ENCODE results near the gene TXNL4B.

DNA sequence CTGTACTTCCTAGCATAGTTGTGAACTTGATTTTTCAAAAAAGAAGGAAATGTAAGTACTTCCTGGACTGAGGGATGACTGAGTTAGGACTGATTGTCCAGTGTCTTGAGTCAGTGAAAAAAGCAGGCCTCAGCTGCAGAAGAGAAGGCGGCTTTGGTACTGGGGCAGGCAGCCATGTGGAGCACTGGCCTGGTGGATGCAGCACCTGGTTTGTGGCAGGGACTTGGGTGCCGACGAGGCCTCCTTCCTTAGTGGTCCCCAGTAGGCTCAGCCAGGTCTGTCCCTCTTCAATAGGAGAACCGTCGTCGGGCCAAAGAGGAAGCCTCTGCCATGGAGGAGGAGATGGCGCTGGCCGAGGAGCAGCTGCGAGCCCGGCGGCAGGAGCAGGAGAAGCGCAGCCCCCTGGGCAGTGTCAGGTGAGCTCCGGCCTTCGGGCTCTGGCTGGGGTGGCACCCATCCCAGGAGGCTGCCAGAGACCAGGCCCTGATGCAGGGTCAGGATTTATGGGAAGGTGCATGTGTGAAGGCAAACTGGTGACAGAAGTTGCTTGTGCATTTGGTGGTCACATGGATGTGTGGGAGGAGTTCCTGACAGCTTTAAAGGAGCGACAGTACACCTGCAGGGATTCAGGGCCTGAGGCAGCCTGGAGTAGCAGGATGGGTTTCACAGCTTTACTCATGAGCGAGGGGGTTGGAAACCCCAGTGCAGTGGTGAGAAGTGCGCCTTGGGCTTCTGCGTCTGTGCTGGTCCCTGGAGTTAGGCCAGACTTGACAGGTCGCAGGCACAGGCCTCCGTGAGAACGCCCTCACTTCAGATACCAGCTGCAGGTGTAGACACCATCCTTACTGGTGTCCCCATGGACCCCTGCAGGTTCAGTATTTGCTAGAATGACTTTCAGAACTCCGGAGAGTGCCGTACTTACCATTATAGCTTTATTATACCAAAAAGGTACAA is 17.5 kb upstream of the TXNL4B start:
- TF ChIP-seq, protein P1, sequence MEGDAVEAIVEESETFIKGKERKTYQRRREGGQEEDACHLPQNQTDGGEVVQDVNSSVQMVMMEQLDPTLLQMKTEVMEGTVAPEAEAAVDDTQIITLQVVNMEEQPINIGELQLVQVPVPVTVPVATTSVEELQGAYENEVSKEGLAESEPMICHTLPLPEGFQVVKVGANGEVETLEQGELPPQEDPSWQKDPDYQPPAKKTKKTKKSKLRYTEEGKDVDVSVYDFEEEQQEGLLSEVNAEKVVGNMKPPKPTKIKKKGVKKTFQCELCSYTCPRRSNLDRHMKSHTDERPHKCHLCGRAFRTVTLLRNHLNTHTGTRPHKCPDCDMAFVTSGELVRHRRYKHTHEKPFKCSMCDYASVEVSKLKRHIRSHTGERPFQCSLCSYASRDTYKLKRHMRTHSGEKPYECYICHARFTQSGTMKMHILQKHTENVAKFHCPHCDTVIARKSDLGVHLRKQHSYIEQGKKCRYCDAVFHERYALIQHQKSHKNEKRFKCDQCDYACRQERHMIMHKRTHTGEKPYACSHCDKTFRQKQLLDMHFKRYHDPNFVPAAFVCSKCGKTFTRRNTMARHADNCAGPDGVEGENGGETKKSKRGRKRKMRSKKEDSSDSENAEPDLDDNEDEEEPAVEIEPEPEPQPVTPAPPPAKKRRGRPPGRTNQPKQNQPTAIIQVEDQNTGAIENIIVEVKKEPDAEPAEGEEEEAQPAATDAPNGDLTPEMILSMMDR (IDR thresholded peaks at IDR 0.05) = no peak
- TF ChIP-seq POLR2A (IDR thresholded peaks at IDR 0.05) = no peak

All from right lobe of liver (tissue), 4 donors.